ENCODE measurements around the gene TKT. TPM values are rescaled to one million over a fixed set of nuclear protein-coding genes. Genes with fewer than 3 reads are reported as not detected.

Gene TKT
- total RNA-seq, 1 experiment from 2014 or later: 339 TPM

DNA sequence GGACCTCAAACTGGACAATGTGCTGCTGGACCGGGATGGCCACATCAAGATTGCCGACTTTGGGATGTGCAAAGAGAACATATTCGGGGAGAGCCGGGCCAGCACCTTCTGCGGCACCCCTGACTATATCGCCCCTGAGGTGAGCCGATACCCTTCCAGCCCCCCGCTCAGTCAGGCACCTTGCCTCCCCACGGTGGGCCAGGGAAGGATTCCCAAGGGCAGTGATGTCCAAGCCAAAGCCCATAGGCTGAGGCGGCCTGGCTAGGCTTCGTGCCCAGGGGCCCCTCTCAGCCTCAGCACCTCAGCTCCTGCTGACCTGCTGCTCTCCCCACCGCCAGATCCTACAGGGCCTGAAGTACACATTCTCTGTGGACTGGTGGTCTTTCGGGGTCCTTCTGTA is 67.1 kb downstream of the TKT start:
- POLR2A ChIA-PET: no interaction called here
- no TSS peak for BruUV-seq (replicated peaks)
- CTCF ChIA-PET: interaction anchor here (1.4 kb wide), 1 partner anchor 28 kb away, joined by 3 read pairs; the partner anchor contains the start of gene PRKCD
- TF ChIP-seq, protein P1, sequence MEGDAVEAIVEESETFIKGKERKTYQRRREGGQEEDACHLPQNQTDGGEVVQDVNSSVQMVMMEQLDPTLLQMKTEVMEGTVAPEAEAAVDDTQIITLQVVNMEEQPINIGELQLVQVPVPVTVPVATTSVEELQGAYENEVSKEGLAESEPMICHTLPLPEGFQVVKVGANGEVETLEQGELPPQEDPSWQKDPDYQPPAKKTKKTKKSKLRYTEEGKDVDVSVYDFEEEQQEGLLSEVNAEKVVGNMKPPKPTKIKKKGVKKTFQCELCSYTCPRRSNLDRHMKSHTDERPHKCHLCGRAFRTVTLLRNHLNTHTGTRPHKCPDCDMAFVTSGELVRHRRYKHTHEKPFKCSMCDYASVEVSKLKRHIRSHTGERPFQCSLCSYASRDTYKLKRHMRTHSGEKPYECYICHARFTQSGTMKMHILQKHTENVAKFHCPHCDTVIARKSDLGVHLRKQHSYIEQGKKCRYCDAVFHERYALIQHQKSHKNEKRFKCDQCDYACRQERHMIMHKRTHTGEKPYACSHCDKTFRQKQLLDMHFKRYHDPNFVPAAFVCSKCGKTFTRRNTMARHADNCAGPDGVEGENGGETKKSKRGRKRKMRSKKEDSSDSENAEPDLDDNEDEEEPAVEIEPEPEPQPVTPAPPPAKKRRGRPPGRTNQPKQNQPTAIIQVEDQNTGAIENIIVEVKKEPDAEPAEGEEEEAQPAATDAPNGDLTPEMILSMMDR (IDR thresholded peaks at IDR 0.05; ENCODE audit: insufficient read depth in 1 of 2, low read depth in 1 of 2, low read length in 1 of 2, severe bottlenecking in 1 of 2, unreplicated experiment in 1 of 2): no peak
- Histone ChIP-seq H3K9me3 (no peaks in the 10 kb centered on the region), H3K4me3 (ENCODE audit: low read depth, low read length) (no peak overlapping the region), H3K27me3 (replicated peaks; ENCODE audit: control insufficient read depth, insufficient read depth, low read length) (no peaks in the 10 kb centered on the region), H3K36me3 (ENCODE audit: control insufficient read depth, insufficient read depth, low read length) (peaks cover 4% of the 10 kb centered on the region), H3K4me1 (no peaks in the 10 kb centered on the region)
- Mint-ChIP-seq H3K9me3 (ENCODE audit: unreplicated experiment) (no peaks in the 10 kb centered on the region), H3K27me3 (ENCODE audit: insufficient read depth, unreplicated experiment) (no peaks in the 10 kb centered on the region), H3K4me1 (ENCODE audit: low read depth, unreplicated experiment) (no peaks in the 10 kb centered on the region), H3K36me3 (ENCODE audit: insufficient read depth, unreplicated experiment) (peaks cover 21% of the 10 kb centered on the region), H3K4me3 (ENCODE audit: unreplicated experiment) (no peak overlapping the region), H3K27ac (ENCODE audit: unreplicated experiment) (no peak overlapping the region)
- no peak for DNase-seq
- intact Hi-C loops (cut with micrococcal nuclease; ENCODE audit: unreplicated experiment): no loop called here

DNA sequence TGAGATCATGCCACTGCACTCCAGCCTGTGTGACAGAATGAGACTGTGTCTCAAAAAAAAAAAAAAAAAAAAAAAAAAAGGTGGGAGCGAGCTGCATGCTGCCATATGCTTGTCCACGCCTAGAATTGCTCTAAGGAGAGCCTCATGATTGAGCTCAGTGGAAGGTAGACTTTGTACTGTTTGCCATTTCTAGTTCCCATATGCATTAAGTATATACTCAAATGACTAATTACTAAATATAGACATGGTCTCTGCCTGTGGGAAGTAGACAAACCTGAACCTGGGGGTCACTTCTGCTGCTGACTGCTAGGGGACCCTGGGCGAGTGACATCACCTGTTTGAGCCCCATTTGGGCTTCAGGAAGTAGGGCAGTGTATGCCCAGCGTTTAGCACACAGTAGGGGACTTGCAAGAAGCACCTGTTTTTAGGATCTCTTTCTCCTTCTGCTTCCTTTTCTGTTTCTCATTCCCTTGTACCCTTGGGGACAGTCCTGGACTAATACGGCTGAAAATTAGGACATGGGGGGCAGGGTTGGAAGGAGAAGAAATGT is 67.6 kb downstream of the TKT start:
- Mint-ChIP-seq H3K4me3 (ENCODE audit: unreplicated experiment) (no peak overlapping the region), H3K9me3 (ENCODE audit: unreplicated experiment) (no peaks in the 10 kb centered on the region), H3K27me3 (ENCODE audit: insufficient read depth, unreplicated experiment) (no peaks in the 10 kb centered on the region), H3K36me3 (ENCODE audit: insufficient read depth, unreplicated experiment) (peaks cover 21% of the 10 kb centered on the region), H3K4me1 (ENCODE audit: low read depth, unreplicated experiment) (no peaks in the 10 kb centered on the region), H3K27ac (ENCODE audit: unreplicated experiment) (no peak overlapping the region)
- Histone ChIP-seq H3K9me3 (no peaks in the 10 kb centered on the region), H3K36me3 (ENCODE audit: control insufficient read depth, insufficient read depth, low read length) (peaks cover 4% of the 10 kb centered on the region), H3K4me3 (ENCODE audit: low read depth, low read length) (no peak overlapping the region), H3K4me1 (no peaks in the 10 kb centered on the region), H3K27me3 (replicated peaks; ENCODE audit: control insufficient read depth, insufficient read depth, low read length) (no peaks in the 10 kb centered on the region)
- CTCF ChIA-PET: interaction anchor here (0.6 to 1.4 kb wide), 3 partner anchors 27 to 74 kb away, joined by 3 to 4 read pairs (median 3); partner anchors contain the start of gene PRKCD
- BruUV-seq (replicated peaks): no TSS peak
- TF ChIP-seq, protein P1 (IDR thresholded peaks at IDR 0.05; ENCODE audit: insufficient read depth in 1 of 2, low read depth in 1 of 2, low read length in 1 of 2, severe bottlenecking in 1 of 2, unreplicated experiment in 1 of 2): no peak
- intact Hi-C loops (cut with micrococcal nuclease; ENCODE audit: unreplicated experiment): no loop called here
- DNase-seq: no peak
- POLR2A ChIA-PET: no interaction called here

DNA sequence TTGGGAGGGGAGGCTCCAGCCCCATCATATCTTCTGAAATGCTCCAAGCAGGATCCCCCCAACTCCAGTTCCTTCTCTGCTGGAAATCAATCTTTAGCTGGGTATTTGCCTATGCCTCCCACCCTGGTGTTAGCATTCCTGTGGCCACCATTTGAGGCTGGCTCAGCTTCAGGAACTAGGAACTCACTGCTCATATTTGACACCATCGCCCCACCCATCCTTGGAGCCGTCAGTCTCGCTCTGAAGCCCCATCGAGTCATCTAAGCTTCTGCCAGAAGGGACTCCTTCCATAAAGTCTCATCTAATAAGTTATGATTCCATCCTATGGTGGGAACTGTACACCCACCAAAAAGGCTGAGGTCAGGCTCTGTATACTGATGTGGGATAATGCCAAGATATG is 68.4 kb downstream of the TKT start:
- no peak overlapping the region for H3K27ac Mint-ChIP-seq (ENCODE audit: unreplicated experiment)
- intact Hi-C loops (cut with micrococcal nuclease; ENCODE audit: unreplicated experiment): no loop called here
- Histone ChIP-seq H3K9me3 (no peaks in the 10 kb centered on the region), H3K27me3 (replicated peaks; ENCODE audit: control insufficient read depth, insufficient read depth, low read length) (no peaks in the 10 kb centered on the region), H3K36me3 (ENCODE audit: control insufficient read depth, insufficient read depth, low read length) (peaks cover 4% of the 10 kb centered on the region), H3K4me3 (ENCODE audit: low read depth, low read length) (no peak overlapping the region), H3K4me1 (no peaks in the 10 kb centered on the region)
- H3K36me3 Mint-ChIP-seq (ENCODE audit: insufficient read depth, unreplicated experiment): peaks cover 21% of the 10 kb centered on the region
- ChIA-PET CTCF (interaction anchor here (0.6 to 0.8 kb wide), 2 partner anchors 50 to 73 kb away, joined by 3 to 4 read pairs; no protein-coding TSS in a partner anchor), POLR2A (no interaction called here)
- no peaks in the 10 kb centered on the region for H3K9me3 Mint-ChIP-seq (ENCODE audit: unreplicated experiment)
- no peaks in the 10 kb centered on the region for H3K4me1 Mint-ChIP-seq (ENCODE audit: low read depth, unreplicated experiment)
- H3K4me3 Mint-ChIP-seq (ENCODE audit: unreplicated experiment): no peak overlapping the region
- BruUV-seq (replicated peaks): no TSS peak
- H3K27me3 Mint-ChIP-seq (ENCODE audit: insufficient read depth, unreplicated experiment): no peaks in the 10 kb centered on the region
- TF ChIP-seq, protein P1 (IDR thresholded peaks at IDR 0.05; ENCODE audit: insufficient read depth in 1 of 2, low read depth in 1 of 2, low read length in 1 of 2, severe bottlenecking in 1 of 2, unreplicated experiment in 1 of 2): no peak
- no peak for DNase-seq

Data from Caco-2 (cell line).